Keratinocyte (primary cell): ENCODE measurements around the gene BAZ1B. TPM values are rescaled to one million over a fixed set of nuclear protein-coding genes. Genes with fewer than 3 reads are reported as not detected.
"Not testable (repeated sequence)": the region's sequence is repeated elsewhere in the genome, so short reads cannot be mapped to it uniquely, and the experiment has no call there.

Experiments
- DNase-seq: peaks from one replicate; pipeline ENCODE4 v3.0.0-alpha.2; 2011; ENCODE audit warnings: low read depth, missing footprints, low spot score
- FAIRE-seq: peaks from 2 replicates; lab custom pipeline; 2011; peaks lifted over from hg19 to GRCh38; lab: Jason Lieb, UNC
- H2AFZ ChIP-seq: 2 replicates; pipeline ENCODE4 v1.6.0; 2012; ENCODE audit warnings: low read length, control low read depth, inconsistent platforms; ENCODE audit not compliant: control insufficient read depth
- H3K27ac ChIP-seq: 2 replicates; pipeline ENCODE4 v1.5.1; 2011; ENCODE audit warnings: low read length; ENCODE audit not compliant: control insufficient read depth, insufficient read depth
- H3K27me3 ChIP-seq: 3 replicates; pipeline ENCODE4 v1.6.0; 2011; ENCODE audit warnings: low read length; ENCODE audit not compliant: control insufficient read depth, insufficient read depth; ENCODE audit errors: extremely low read depth
- H3K36me3 ChIP-seq, 2 experiments: 2 replicates in 1 of 2; 3 replicates in 1 of 2; pipeline ENCODE4 v1.5.1; 2011; ENCODE audit warnings: low read length in 2 of 2, mild to moderate bottlenecking in 1 of 2; ENCODE audit not compliant: control insufficient read depth in 2 of 2, insufficient read depth in 2 of 2; ENCODE audit errors: extremely low read depth in 1 of 2
- H3K4me1 ChIP-seq: 3 replicates; pipeline ENCODE4 v1.5.1; 2011; ENCODE audit warnings: low read length; ENCODE audit not compliant: control insufficient read depth, insufficient read depth; ENCODE audit errors: extremely low read depth
- H3K4me2 ChIP-seq: 3 replicates; pipeline ENCODE4 v1.6.0; 2011; ENCODE audit warnings: low read depth, low read length; ENCODE audit not compliant: control insufficient read depth, insufficient read depth; ENCODE audit errors: extremely low read depth
- H3K4me3 ChIP-seq, 3 experiments: fragments of 200-600 bp in 1 of 3; sonication (generic) in 1 of 3; 2 replicates in 2 of 3; 3 replicates in 1 of 3; pipeline ENCODE4 v1.5.1; 2011 to 2016; ENCODE audit warnings: low read length in 3 of 3, mild to moderate bottlenecking in 3 of 3, control low read depth in 2 of 3, inconsistent platforms in 1 of 3, low read depth in 1 of 3, mixed read lengths in 1 of 3, mixed run types in 1 of 3, moderate library complexity in 1 of 3; ENCODE audit not compliant: control insufficient read depth in 2 of 3, insufficient read depth in 2 of 3; ENCODE audit errors: extremely low read depth in 1 of 3
- H3K79me2 ChIP-seq: 2 replicates; pipeline ENCODE4 v1.6.0; 2012; ENCODE audit warnings: low read length; ENCODE audit not compliant: control insufficient read depth, insufficient read depth
- H3K9ac ChIP-seq: 3 replicates; pipeline ENCODE4 v1.6.0; 2011; ENCODE audit warnings: low read length; ENCODE audit not compliant: control insufficient read depth, insufficient read depth; ENCODE audit errors: extremely low read depth
- H3K9me1 ChIP-seq: 3 replicates; pipeline ENCODE4 v1.6.0; 2011; ENCODE audit warnings: low read length; ENCODE audit not compliant: control insufficient read depth, insufficient read depth; ENCODE audit errors: extremely low read depth
- H3K9me3 ChIP-seq: 2 replicates; pipeline ENCODE4 v1.5.1; 2012; ENCODE audit warnings: low read depth, low read length; ENCODE audit not compliant: control insufficient read depth
- H4K20me1 ChIP-seq: 3 replicates; pipeline ENCODE4 v1.6.0; 2011; ENCODE audit warnings: low read length; ENCODE audit not compliant: control insufficient read depth, insufficient read depth; ENCODE audit errors: extremely low read depth
- EZH2 ChIP-seq: IDR thresholded peaks from one replicate; pipeline ENCODE4 v1.6.1; 2012; ENCODE audit warnings: inconsistent platforms, mild to moderate bottlenecking, low read length, moderate library complexity
- dilution Hi-C: fragments of 300-500 bp; cut with MboI; formaldehyde crosslinking; loops from one replicate; pipeline ENCODE4 v1.7.0; 2020; ENCODE audit warnings: low sequenced_read_pairs; ENCODE audit not compliant: extremely low pct_ligation_motif_present
- polyA plus RNA-seq, 5 experiments: library from polyadenylated mRNA; depleted of rRNA in 3 of 5; stranded (reverse) in 3 of 5; stranded (forward) in 1 of 5; unstranded in 1 of 5; fragments of >200 nt; gene quantifications; 1 replicate in 1 of 5; 2 replicates in 3 of 5; 3 replicates in 1 of 5; pipeline versions ENCODE4 v1.2.1 to v1.2.3, GENCODE V29; 2011 to 2012; ENCODE audit warnings: missing spikeins in 2 of 5, low read depth in 1 of 5, low replicate concordance in 1 of 5
- TF ChIP-seq, protein P1 (sequence below), 3 experiments: IDR thresholded peaks in 1 of 3; conservative IDR thresholded peaks in 1 of 3; optimal IDR thresholded peaks in 1 of 3; 2 replicates in 2 of 3; 3 replicates in 1 of 3; pipeline versions ENCODE3 to v1.5.1; 2011; ENCODE audit warnings: low read length in 3 of 3, mild to moderate bottlenecking in 3 of 3, moderate library complexity in 2 of 3, control low read depth in 1 of 3, inconsistent platforms in 1 of 3; ENCODE audit not compliant: insufficient read depth in 2 of 3; ENCODE audit errors: extremely low read depth in 1 of 3

The BAZ1B gene
- polyA plus RNA-seq, 1 donor (not counting 4 experiments of a cell fraction or from before 2014, with no cell fraction given), result 24.3 TPM

DNA sequence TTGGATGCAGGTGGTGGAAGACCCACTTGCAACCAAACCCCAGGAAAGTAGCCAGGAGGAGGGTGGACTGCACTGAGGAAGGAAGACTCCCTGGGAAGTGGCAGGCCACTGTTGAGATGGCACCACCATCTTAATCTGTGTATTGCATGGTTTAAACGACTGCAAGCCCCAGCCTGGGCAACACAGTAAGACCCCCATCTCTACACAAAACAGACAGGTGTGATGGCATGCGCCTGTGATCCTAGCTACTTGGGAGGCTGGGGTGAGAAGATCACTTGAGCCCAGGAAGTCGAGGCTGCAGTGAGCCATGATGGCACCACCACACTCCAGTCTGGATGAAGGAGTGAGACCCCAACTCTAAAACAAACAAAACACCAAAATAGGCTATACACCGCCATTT is 45.0 kb upstream of the BAZ1B start:
- H3K27ac ChIP-seq, result no peak overlapping the region
- no peaks in the 10 kb centered on the region for H3K4me1 ChIP-seq
- no peak overlapping the region for H3K4me3 ChIP-seq
- dilution Hi-C loops, result no loop called here
- no peaks in the 10 kb centered on the region for H3K9me3 ChIP-seq
- peaks cover 2% of the 10 kb centered on the region for H3K9me1 ChIP-seq
- peaks cover 9 to 13% of the 10 kb centered on the region in 2 experiments for H3K36me3 ChIP-seq
- DNase-seq (no peak), FAIRE-seq (no peak)
- no peak overlapping the region for H2AFZ ChIP-seq
- H3K4me2 ChIP-seq, result no peak overlapping the region
- H3K79me2 ChIP-seq, result no peaks in the 10 kb centered on the region
- no peaks in the 10 kb centered on the region for H3K27me3 ChIP-seq
- no peak for TF ChIP-seq EZH2
- TF ChIP-seq, protein P1, sequence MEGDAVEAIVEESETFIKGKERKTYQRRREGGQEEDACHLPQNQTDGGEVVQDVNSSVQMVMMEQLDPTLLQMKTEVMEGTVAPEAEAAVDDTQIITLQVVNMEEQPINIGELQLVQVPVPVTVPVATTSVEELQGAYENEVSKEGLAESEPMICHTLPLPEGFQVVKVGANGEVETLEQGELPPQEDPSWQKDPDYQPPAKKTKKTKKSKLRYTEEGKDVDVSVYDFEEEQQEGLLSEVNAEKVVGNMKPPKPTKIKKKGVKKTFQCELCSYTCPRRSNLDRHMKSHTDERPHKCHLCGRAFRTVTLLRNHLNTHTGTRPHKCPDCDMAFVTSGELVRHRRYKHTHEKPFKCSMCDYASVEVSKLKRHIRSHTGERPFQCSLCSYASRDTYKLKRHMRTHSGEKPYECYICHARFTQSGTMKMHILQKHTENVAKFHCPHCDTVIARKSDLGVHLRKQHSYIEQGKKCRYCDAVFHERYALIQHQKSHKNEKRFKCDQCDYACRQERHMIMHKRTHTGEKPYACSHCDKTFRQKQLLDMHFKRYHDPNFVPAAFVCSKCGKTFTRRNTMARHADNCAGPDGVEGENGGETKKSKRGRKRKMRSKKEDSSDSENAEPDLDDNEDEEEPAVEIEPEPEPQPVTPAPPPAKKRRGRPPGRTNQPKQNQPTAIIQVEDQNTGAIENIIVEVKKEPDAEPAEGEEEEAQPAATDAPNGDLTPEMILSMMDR (optimal IDR thresholded peaks at IDR 0.05 in 1 of 3, IDR thresholded peaks at IDR 0.05 in 1 of 3, conservative IDR thresholded peaks at IDR 0.05 in 1 of 3; ENCODE audit: extremely low read depth in 1 of 3, insufficient read depth in 2 of 3, low read length in 3 of 3), result no peak
- H3K9ac ChIP-seq, result no peak overlapping the region
- no peaks in the 10 kb centered on the region for H4K20me1 ChIP-seq

DNA sequence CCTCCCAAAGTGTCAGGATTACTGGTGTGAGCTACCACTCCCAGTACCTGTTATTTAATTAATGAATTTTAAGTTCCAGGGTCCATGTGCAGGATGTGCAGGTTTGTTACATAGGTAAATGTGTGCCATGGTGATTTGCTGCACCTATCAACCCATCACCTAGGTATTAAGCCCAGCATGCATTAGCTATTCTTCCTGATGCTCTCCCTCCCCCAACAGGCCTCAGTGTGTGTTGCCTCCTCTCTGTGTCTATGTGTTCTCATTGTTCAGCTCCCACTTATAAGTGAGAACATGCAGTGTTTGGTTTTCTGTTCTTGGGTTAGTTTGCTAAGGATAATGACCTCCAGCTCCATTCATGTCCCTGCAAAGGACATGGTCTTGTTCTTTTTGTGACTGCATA is 44.3 kb upstream of the BAZ1B start:
- H3K27ac ChIP-seq, H3K4me2 ChIP-seq, H4K20me1 ChIP-seq, H3K79me2 ChIP-seq, DNase-seq, FAIRE-seq, H3K9me1 ChIP-seq, H3K9ac ChIP-seq, H2AFZ ChIP-seq, H3K27me3 ChIP-seq, H3K4me3 ChIP-seq, dilution Hi-C loops, H3K9me3 ChIP-seq, H3K4me1 ChIP-seq: not testable (repeated sequence)
- peaks cover 9 to 13% of the 10 kb centered on the region in 2 experiments for H3K36me3 ChIP-seq

DNA sequence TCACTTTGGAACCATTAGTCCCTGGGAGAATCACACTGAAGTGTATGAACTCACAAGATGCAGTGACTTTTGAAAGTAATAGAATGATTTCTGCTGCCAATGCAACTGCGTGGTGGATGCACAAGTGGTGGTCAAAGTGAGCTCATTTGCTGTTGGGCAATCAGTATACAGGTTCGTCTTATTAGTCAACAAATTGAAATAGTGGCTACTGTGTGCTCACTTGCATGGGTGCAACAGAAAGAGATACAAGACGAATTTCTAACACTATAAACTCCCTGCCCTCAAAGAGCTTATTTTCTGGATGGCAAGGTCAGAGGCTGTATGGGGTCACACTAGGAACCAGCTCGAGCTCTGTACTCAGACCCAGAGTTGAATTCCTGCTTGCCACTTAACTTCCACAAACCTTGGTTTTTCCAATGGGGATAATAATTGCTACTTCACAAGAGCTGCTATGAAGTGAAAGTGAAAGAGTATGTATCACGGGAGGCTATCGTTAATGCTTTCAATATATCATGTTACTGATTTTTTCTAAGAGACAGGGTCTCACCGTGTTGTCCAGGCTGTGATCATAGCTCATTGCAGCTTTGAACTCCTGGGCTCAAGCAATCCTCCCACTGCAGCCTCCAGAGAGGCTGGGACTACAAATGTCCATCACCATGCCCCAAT is 43.7 kb upstream of the BAZ1B start:
- no peak overlapping the region for H3K9ac ChIP-seq
- TF ChIP-seq, protein P1 (optimal IDR thresholded peaks at IDR 0.05 in 1 of 3, IDR thresholded peaks at IDR 0.05 in 1 of 3, conservative IDR thresholded peaks at IDR 0.05 in 1 of 3; ENCODE audit: extremely low read depth in 1 of 3, insufficient read depth in 2 of 3, low read length in 3 of 3), result no peak
- TF ChIP-seq EZH2, result no peak
- H3K4me2 ChIP-seq, result no peak overlapping the region
- H4K20me1 ChIP-seq, result no peaks in the 10 kb centered on the region
- no peaks in the 10 kb centered on the region for H3K79me2 ChIP-seq
- no peak overlapping the region for H2AFZ ChIP-seq
- H3K27ac ChIP-seq, result no peak overlapping the region
- dilution Hi-C loops, result no loop called here
- H3K4me3 ChIP-seq, result no peak overlapping the region
- no peaks in the 10 kb centered on the region for H3K4me1 ChIP-seq
- DNase-seq, result no peak
- H3K9me3 ChIP-seq, result no peaks in the 10 kb centered on the region
- peaks cover 5 to 8% of the 10 kb centered on the region in 2 experiments for H3K36me3 ChIP-seq
- peaks cover 2% of the 10 kb centered on the region for H3K9me1 ChIP-seq
- FAIRE-seq, result no peak
- no peaks in the 10 kb centered on the region for H3K27me3 ChIP-seq
